ENCODE measurements around the gene CLIP2.

DNA sequence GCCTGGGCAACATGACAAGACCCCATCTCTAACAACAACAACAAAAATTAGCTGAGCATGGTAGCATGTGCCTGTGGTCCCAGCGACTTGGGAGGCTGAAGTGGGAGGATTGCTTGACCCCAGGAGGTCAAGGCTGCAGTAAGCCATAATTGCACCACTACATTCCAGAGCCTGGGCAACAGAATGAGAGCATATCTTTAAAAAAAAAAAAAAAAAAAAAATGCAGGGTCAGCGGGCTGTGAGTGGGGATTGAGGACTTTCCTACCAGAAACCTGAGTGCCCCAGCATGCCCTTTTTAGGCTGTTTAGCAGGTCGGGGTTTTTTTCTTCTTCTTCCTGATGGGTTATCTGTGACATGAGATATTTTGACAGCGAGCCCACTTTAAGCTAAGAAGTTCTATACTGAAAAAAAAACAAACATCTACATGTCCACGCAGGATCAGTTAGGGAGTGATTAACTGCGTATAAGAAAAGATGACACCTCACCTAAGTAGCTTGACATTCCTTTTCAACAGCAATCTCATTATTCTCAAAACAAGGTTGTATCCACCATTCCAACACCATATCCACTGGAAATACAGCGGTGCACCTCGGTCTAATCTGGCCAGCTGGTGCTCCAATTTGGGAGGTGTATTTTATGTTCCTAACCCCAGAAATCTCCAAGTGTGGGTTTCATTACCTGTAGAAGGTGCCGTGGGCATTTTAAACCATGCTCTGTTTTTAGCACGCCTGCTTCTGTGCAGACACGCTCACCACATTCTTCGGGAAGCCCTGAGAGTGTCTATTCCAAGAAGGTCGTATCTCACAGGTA lies 21.2 kb upstream of the CLIP2 start:
- TF ChIP-seq, protein P1, sequence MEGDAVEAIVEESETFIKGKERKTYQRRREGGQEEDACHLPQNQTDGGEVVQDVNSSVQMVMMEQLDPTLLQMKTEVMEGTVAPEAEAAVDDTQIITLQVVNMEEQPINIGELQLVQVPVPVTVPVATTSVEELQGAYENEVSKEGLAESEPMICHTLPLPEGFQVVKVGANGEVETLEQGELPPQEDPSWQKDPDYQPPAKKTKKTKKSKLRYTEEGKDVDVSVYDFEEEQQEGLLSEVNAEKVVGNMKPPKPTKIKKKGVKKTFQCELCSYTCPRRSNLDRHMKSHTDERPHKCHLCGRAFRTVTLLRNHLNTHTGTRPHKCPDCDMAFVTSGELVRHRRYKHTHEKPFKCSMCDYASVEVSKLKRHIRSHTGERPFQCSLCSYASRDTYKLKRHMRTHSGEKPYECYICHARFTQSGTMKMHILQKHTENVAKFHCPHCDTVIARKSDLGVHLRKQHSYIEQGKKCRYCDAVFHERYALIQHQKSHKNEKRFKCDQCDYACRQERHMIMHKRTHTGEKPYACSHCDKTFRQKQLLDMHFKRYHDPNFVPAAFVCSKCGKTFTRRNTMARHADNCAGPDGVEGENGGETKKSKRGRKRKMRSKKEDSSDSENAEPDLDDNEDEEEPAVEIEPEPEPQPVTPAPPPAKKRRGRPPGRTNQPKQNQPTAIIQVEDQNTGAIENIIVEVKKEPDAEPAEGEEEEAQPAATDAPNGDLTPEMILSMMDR (tag by site-specific recombination; IDR thresholded peaks at IDR 0.05): no peak
- no peak for TF ChIP-seq REST (tag by site-specific recombination; IDR thresholded peaks at IDR 0.05)
- TF ChIP-seq ZNF510 (tag by site-specific recombination; IDR thresholded peaks at IDR 0.05; ENCODE audit: insufficient replicate concordance): no peak
- TF ChIP-seq ZBTB26 (tag by site-specific recombination; optimal IDR thresholded peaks at IDR 0.05): no peak
- no peak for TF ChIP-seq ZNF223 (tag by site-specific recombination; IDR thresholded peaks at IDR 0.05)
- TF ChIP-seq, protein P2, sequence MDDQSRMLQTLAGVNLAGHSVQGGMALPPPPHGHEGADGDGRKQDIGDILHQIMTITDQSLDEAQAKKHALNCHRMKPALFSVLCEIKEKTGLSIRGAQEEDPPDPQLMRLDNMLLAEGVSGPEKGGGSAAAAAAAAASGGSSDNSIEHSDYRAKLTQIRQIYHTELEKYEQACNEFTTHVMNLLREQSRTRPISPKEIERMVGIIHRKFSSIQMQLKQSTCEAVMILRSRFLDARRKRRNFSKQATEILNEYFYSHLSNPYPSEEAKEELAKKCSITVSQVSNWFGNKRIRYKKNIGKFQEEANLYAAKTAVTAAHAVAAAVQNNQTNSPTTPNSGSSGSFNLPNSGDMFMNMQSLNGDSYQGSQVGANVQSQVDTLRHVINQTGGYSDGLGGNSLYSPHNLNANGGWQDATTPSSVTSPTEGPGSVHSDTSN (CRISPR knock-in tag; IDR thresholded peaks at IDR 0.05): no peak
- TF ChIP-seq ZNF571 (tag by site-specific recombination; IDR thresholded peaks at IDR 0.05): no peak
- no peak for TF ChIP-seq TSHZ1 (tag by site-specific recombination; IDR thresholded peaks at IDR 0.05; ENCODE audit: borderline replicate concordance)
- no peak for TF ChIP-seq ZSCAN30 (tag by site-specific recombination; IDR thresholded peaks at IDR 0.05)

Measured in HEK293 (cell line).